GM19468 (cell line): ENCODE measurements around the gene CNPY1.

ENCODE experiments used
- ATAC-seq: cut with Tn5 transposase; IDR thresholded peaks from one replicate; pipeline ENCODE4 v1.9.1; 2021; ENCODE audit warnings: mild to moderate bottlenecking, moderate library complexity, moderate number of reproducible peaks; ENCODE audit not compliant: unreplicated experiment; ENCODE audit errors: extremely low read depth

CNPY1 gene

DNA sequence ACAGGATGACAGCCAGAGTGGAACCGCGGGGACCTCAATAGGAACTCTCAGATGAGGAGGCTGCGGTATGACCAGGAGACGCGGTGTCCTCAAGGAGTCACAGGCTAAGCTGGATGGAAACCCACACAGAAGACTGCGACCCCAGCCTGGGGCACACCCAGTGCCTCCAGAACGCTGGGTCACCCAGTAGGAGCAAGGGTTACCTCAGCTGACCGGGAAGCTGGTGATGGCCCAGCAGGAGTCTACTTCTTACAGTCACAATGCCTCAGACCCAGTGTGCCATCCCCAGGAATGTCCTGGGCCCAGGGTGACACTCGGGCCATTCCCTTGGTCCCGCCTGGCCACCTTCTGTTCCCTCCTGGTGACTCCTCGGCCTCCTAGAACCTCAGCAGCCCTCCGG is 29.9 kb downstream of the CNPY1 start:
- ATAC-seq, result no peak

DNA sequence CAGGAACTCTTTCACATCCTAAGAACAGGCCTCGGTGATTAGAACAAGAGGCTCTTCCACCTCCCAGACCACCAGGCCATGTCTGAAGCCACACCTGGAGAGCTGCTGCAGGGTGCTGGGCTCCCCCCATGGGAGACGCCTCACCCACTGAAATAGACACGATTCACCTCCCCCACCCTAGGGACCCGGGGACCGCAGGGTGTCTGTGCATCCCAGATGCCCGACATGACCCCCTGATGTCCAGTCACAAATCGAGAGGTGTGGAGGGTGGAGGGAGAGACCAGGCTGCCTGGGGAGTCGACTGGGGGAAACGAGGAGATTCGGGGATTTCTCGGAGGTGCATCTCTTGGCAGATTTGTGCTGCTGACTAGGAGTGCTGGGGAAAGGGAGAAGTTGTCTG is 31.0 kb downstream of the CNPY1 start:
- ATAC-seq, result no peak

DNA sequence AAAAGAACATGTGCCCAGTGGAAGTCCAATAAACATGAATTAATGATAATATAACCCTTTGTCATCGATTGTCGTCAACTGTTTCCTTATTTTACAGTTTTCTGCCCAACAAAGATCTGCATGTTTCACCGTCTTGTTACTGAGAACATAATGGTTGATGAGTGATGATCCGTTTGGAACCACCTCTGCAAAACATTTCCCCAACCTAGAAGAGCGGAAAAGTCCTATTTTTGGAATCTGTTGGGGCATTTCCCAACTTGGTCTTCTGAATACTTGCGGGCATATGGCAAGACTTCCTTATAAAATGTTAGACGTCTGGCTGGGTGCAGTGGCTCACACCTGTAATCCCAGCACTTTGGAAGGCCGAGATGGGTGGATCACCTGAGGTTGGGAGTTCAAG is 32.1 kb downstream of the CNPY1 start:
- no peak for ATAC-seq

DNA sequence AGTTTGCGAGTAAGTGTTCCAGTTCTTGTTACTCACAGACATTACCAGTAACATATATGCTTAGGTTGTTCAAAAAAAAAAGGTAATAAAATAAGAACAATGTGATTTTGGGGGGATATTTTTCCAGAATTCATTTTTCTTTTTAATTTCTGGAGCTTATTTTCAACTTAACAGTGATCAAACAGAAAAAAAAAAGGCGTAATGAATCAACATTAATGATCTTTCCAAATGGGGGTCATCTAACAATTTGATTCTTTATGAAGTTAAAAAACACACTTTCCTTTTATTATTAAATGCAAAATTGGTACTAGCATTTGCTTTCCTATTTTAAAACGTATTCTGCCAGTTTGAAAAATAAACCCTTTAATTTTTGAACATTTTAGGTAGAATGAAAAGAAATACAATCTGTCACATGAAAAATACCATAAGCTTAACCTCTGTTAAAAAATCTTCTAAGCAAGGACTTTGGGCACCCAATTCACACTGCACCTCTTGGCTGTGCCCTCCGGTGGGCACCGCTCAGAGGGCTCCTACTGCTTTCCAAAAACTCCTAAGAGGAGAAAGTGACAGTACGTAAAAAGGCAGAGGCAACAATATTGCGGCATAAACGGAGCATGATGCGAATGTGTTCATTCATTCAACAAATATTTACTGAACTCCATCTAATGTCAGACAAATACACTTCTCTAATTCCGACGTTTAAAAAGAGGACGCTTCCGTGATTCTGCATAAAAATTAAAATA is 32.6 kb downstream of the CNPY1 start:
- ATAC-seq, result no peak

DNA sequence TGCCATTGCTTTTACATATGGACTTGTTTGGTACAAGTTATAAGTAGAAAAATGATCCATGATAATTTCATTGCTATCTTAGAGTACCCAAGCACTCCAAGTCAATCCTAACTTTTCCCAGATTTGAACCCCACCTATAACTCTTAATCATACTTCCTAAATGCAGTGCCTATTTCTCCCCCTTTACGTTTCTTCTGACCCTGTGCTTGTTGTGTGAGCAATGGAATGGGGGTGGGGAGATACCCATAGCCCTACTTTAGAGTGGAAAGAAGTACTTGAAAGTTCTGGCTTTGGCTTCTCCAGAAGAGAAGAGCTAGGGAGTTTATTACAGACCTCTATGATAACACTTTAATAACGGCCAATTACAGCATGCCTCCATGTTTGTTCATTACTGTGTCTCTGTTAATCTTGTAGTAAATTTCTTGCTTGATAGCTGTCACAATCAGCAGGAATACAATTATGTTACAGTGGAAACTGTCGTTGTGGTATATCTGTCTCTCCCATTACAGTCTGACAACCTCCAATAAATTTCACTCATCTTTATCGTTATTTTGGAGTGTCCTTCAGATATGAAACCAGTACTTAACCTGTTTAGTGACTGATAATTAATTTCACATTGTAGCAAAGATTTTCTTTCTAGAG is 34.0 kb downstream of the CNPY1 start:
- no peak for ATAC-seq

DNA sequence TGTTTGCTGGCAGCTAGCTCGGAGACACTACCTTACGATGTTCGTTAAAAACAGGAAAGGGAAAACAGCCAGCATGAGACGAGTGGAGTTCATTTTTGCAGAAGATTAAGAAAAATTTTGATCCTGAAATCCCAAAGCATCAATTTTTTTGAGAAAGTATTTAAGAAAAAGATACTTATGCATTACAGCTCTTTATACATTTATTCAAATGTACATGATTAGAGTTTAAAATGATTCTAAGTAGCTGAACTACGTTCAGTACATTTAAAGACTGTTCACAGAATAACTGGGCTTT is 34.7 kb downstream of the CNPY1 start:
- no peak for ATAC-seq

DNA sequence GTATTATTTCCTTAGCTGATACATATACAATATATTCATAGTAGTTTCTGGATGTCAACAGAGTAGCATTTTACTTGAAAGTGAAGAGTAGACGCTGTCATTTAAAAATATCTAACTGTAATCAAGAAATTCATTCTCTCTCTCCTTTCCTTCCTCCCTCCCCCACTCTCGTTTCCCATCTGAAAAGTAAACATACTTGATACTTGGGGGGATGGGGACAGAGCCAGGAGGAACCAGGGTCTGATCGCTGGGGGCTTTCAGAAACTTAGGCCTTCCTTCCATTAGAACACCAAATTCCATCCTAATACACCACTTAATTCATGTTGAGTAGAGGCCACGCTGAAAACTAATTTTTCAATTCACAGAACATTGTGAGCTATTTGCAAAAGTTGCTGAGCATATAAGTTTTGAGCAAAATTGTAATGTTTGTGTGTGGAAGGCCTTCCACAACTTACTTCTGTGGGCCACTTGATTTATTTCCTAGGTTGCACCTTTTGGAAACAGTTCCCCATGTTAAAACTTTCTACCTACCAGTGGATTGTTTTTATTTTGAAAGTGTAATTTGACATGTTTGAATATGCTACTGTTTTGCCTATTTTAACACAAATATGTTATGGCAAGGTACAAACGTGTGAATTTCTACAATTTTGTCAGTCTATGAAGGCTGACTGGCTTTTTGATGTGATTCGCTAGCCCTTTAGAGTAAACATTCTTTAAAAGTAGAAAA is 35.2 kb downstream of the CNPY1 start:
- ATAC-seq, result no peak

DNA sequence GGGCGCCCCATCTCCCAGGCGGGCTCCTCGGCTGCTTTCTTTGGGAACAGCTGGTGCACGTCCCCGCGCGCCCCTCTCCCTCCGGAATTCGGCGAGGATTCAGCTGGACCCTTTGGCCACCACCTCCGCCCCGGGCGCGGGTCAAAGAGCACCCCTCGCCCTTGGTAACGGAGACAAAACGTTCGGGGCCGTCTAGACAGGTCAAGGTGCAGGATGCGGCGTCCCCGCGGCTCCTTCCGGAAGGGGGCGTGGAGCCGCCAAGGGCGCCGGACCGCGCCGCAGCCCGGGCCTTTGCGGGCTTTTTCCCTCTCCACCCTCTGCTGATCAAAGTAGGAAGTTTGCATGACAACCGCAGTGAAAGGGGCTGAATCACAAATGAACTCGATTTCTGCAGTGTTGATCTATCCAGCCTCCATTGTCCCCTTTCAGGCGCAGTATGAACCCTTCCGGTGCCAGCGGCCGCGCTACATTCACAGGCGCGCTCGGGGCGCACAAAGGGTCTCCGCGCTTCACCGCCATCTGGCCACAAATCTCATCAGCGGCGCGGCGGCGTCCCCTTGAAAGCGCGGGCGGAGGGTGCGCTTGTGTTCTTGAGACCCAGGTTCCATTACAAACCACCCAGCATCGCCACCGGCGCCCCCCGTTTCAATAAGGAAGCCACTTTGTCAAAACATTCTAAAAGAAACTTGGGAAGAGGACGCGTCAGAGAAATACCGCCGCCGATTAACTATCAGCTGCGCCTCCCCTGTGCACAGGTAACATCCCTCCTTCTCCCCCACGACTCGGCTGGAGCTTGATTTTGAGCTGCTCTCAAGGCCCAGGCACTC is 36.4 kb downstream of the CNPY1 start:
- no peak for ATAC-seq

DNA sequence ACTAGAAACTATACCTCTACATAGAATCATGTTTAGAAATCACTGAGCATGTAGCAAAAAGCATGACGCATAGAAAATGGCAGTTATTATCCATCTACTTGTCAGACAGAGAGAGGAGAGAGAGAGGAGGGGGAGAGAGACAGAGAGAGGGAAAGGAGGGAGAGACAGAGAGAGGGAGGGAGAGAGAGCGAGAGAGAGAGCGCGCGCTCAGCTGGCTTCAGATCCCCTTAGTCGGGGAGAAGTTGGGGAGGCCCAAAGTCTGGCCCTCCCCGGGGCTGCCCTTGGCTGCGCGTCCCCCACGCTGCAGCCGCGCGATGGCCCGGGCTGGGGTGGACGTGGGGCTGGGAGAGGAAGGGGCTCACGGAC is 37.0 kb downstream of the CNPY1 start:
- ATAC-seq, result no peak

DNA sequence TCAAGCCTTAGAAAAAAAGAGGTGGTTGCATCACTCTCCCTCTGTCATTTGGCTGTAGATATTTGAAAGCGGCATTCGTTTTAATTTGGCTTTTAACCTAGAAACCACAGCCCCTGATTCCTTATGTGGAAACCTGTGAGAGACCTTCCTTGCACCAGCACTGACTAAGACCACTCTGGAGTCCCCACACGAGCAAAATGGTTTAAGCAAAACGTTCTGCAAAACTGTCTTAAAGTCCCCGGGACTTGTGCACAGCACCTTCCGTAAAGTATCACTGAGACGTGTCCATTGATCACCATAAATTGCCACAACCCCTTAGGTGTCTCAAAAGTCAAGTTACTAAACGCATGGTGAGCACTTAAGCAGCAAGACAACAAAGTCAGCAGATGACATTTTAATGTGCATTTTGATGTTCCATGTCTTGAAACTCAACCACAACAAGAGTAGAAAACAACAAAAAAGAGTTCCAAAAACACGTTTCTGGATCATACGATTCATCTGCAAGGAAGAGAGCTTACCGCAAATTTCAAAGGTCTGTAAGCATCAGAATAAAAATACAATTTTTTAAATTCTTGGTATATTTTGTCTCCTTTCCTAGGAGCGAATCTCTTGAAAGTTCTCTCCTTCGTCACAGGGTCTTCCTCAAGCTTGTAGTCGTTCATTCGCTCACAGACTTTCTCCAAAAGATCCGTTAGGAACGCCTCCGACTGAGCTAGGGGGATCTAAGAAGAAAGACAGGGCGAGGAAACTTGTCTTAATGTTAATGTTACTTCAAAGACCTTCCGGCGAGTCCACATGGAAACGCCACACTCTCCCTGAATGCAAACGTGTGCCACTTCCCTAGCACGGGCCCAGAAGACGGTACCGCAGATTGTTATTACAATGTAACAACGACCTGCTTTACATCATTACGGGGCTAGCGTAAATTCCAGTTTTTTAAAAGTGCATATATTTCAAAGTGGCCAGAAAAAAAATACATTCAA is 37.7 kb downstream of the CNPY1 start:
- no peak for ATAC-seq

DNA sequence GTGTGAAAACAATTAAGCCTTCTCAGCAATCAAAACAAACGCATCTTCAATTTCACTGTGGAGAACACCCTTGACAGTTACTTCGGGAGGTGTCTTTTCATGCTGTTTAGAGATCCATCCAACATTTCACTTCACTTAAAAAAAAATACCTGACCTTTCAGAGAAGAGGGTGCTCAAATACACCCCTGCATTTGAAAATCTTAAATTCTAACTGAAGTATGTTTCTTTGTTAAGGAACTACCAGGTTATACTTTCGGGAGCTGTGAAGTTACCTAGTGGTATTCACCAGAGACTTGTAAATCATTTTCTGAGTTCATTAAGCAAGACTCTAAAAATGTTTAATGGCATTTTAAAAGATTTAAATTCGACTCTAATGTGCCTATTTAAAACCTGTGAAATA is 38.8 kb downstream of the CNPY1 start:
- ATAC-seq, result no peak

DNA sequence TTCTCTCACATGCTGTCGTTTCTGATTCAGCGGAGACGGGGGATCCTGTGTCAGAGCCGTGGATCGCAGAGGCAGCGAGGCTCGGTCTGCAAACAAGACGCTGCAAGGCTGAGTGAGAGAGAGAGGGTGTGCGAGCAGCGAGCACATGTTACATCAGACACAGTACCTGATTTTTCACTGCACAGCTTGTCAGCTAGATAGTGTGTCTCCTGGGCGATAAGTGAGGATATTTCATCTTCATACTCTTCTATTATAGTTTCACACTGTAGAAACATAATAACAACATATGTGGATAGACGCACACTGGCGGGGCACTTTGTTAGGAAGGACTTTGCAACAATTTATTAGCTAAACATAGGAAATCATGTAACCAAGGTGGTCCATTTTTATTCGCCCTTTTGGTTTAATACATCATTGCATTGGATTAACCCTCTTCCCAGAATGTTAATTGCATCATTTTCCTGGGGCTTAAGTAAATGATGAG is 39.5 kb downstream of the CNPY1 start:
- no peak for ATAC-seq

DNA sequence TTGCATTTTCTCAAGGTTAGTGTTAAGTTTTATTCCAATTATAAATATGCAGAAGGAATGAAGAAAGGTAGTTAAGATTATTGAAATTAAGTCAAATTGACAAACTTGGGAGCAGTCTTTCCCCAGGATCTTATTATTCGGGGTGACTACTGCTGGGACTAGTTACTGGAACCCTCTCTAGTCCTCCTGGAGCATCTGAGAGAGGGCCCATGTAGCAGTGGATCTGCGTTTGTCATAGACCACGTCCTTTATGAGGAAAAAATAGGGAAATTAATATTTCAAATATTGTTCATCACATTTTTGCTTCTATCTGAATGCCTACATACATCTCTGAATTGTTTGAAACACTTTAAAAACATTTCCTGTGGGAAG is 41.0 kb downstream of the CNPY1 start:
- ATAC-seq, result no peak

DNA sequence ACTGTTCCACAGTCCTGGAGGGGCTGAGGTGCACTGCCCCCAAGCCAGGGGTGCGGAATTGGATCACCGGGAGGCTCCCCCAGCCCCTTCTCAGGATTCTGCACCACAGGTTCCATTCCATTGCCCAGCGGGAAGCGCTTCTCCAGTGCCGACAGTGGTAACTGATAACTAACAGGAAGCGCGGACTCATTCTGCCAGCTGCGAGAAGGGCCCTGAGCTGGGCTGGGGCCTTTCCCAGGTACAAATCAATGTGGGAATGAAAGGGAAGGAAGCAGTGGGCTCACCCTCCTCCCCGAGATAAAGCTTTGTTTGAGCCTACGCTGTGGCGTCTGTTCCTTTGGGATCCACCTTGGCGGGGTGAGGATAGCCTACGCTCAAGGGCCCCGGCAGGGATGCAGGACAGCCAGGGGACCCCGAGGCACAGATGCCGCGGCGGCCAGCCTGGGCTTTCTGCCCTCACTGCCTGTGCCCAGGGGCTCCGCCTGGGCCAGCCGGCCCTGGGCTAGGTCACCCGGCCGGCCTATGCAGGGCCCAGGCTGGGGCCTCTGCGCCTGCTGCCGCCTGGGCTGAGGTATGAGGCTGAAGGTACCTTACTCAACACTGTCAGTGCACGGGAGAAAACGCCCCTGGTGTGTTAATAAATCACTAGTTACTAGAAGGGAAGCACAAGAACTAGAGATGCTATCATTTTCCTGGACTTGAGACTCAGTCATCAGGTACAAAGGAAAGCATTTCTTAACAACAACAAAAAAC is 49.0 kb downstream of the CNPY1 start:
- ATAC-seq, result no peak

DNA sequence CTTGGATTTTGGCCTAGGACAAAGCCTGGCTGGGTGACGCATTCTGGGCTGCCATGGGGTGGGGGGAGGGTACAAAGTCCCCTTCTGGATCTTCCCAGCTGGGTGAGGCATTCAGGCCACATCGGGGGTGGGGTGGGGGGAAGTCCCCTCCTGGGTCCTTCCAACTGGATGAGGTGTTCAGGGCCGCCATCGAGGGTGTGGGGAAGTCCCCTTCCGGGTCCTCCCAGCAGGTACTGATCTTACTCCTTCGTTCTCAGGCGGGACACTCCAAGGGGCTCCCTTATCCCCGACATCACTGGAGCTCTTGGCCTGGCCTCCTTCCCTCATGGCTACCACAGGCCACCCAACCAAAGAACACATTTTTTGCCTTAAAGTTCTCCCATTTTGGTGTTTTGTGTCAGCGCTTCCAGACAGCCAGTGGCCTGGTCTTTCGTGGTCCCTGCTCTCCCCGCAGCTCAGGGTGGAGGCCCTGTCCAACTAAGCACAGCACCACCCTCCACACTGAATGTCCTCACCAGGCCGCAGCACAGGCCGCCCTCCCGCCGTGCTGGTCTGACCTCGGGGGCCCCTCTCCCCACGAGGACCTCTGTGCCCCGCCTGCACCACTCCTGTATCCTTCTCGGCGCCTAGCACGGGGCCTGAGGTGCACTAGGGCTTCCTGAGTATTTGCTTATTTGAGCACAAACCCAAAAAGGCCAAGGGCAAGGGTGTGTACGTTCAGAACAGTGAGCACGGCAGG is 49.9 kb downstream of the CNPY1 start:
- no peak for ATAC-seq

DNA sequence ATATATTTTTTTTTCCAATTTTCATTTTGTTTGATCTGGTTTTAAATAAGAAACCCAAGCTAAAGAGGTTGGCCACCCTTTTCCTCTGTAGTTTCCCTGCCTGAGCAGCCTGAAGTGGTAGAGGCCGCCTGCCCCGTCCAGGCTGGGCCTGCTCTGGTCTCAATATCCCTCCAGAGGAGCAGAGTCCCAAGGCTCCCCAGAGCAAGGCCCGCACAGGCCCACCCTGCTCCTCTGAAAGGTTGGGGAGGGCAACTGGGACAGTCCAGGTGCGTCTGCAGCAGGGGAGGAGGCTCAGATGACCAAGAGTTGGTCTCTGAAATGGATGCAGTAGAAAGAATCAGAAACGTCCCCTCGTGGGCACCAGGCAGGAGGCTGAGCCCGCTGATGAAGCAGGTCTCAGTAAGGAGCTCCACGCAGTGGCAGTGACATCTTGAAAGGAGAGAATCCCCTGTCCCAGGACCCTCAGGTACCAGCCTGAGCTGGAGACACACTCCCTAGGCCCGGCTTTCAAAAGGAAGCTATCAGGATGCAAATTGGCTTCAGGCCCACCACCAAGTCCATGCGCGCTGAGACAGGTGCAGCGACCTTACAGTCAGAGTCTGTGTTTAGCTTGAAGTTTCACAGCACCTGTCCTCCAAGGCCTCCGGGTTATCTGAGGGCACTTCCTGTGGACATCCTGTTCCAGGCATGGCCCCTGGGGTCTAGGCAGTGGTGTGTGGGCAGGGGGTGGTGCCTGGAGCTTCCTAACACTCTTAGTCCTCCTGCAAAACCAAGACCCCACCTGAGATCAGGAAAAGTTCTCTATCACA is 50.7 kb downstream of the CNPY1 start:
- no peak for ATAC-seq

DNA sequence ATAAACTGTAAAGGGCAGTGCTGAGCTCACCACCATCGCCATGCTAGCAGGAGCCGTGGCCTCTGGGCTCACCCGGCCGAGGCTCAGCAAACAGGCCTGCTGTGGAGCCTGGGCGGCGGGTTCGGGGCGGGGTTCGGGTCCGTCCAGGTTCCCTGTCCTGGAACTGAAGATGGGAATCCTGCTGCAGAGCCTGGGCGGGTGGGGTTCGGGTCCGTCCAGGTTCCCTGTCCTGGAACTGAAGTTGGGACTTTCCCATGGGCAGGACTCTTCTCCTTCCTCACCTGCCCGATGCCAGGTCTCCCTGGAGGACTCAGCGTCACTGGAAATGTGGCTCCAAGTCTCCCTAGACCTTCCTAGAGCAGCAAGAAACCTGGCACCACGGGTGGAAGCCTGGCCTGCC is 51.8 kb downstream of the CNPY1 start:
- ATAC-seq, result no peak
